DND-41 (cell line): ENCODE measurements around the gene TRPT1.

Experiments used
- EZH2 ChIP-seq: IDR thresholded peaks from 3 replicates; pipeline ENCODE4 v1.6.1; 2012; ENCODE audit warnings: borderline replicate concordance, low read depth, mild to moderate bottlenecking, moderate library complexity, low read length, inconsistent platforms; ENCODE audit not compliant: severe bottlenecking
- TF ChIP-seq, protein P1 (sequence below): IDR thresholded peaks from 2 replicates; pipeline ENCODE4 v1.5.1; 2012; ENCODE audit warnings: borderline replicate concordance, low read length, moderate library complexity, mild to moderate bottlenecking; ENCODE audit not compliant: poor library complexity, severe bottlenecking; ENCODE audit errors: extremely low read depth

GRCh38 chr11:64226507-64227051 lies 593 bp upstream of the TRPT1 start:
- TF ChIP-seq, protein P1, sequence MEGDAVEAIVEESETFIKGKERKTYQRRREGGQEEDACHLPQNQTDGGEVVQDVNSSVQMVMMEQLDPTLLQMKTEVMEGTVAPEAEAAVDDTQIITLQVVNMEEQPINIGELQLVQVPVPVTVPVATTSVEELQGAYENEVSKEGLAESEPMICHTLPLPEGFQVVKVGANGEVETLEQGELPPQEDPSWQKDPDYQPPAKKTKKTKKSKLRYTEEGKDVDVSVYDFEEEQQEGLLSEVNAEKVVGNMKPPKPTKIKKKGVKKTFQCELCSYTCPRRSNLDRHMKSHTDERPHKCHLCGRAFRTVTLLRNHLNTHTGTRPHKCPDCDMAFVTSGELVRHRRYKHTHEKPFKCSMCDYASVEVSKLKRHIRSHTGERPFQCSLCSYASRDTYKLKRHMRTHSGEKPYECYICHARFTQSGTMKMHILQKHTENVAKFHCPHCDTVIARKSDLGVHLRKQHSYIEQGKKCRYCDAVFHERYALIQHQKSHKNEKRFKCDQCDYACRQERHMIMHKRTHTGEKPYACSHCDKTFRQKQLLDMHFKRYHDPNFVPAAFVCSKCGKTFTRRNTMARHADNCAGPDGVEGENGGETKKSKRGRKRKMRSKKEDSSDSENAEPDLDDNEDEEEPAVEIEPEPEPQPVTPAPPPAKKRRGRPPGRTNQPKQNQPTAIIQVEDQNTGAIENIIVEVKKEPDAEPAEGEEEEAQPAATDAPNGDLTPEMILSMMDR: no peak
- TF ChIP-seq EZH2: no peak
